GM20431 (cell line): Measurements from ENCODE around the gene TMEM259.

Experiments
- in situ Hi-C: fragments of 300-500 bp; cut with MseI, MboI; formaldehyde crosslinking; loops from one replicate; pipeline ENCODE4 v1.15.0; 2020; ENCODE audit warnings: low sequenced_read_pairs; ENCODE audit not compliant: unreplicated experiment

TMEM259 gene

GRCh38 chr19:990746-991145, 30.2 kb downstream of the TMEM259 start:
- in situ Hi-C loops = no loop called here

DNA sequence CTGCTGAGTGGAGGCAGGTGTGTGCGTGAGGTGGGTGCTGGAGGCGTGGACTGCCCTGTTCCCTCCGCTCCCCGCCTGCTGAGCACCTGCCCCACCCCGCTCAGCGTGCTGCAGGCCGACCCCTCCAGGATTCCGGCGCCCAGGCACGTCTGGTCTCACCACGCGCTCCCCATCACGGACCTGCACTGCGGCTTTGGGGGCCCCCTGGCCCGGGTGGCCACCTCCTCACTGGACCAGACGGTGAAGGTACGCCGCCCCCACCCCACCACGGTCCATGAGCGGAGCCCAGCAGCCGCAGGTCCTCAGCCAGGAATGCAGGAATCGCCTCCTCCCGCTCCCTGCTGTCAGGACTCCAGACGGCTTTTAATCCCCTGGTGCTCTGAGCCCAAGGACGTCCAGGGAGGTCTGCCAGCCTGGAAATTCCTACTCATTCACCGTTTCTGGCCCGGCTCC, 30.8 kb downstream of the TMEM259 start:
- in situ Hi-C loops = no loop called here

DNA sequence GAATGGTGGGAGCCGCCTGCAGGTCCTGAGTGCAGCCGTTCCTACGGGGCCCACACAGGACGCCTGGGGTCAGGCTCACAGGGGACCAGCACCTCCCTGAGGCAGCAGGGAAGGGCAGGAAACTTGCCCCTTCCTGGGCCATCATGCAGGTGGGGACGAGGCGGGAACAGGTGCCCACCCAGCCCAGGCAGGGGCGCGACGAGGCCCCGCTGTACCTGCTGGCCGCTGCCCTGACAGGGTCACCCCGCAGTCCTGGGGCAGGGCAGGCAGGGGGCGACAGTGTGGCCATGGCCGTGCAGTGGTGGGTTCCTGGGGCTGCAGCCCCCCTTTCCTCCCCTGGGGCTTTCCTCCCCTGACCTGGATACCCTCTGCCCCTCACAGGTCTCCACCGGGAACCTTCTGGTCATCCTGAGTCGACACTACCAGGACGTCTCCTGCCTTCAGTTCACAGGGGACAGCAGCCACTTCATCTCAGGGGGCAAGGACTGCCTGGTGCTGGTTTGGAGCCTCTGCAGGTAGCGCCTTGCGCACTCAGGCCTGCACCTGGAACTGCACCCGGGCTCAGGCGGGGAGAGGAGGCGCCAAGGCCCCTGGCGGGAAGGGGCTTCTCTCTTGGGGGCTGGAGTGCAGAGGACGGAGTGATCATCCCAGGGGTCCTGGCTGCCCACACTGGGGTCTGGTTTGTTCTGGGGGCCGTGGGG, 31.4 kb downstream of the TMEM259 start:
- in situ Hi-C loops = loop anchor here (5.0 kb wide), 1 partner anchor 67 kb away; no protein-coding TSS in a partner anchor

- in situ Hi-C loops = loop anchor here (5.0 kb wide), 1 partner anchor 66 kb away; no protein-coding TSS in a partner anchor
These were observed 32.4 kb downstream of the TMEM259 start for GRCh38 chr19:988510-988909.

DNA sequence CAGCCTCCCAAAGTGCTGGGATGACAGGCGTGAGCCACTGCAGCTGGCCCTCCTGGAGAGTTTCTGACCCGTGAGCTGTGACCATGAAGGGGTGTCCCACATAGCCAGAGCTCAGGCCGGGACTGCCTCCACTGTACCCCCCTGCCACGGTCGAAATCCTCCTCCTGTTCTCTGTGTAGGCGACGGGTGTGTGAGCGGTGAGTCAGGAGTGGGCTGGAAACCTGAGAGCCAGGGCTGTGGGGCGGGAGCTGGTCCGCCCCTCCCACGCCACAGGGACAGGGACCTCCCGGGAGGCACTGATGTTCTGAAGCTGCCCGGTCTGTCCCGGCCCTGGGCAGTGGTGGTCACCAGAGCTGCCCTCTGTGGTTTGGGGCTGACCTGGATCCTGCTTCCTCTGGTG, 32.8 kb downstream of the TMEM259 start:
- in situ Hi-C loops = loop anchor here (5.0 kb wide), 1 partner anchor 66 kb away; no protein-coding TSS in a partner anchor

DNA sequence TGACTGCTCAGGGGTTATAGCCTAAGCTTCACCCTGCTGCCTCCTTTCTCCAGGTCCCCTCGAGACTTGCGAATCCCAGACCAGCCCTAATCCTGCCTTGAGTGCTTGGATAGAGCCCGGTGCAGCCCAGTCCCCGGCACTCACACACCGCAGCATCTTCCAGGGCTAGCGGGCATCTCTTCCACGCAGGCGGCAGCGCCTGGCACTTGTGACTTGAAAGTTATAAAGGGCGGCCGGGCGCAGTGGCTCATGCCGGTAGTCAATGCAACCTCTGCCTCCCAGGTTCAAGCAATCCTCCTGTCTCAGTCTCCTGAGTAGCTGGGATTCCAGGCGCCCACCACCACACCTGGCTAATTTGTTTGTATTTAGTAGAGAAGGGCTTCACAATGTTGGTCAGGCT, 34.8 kb downstream of the TMEM259 start:
- in situ Hi-C loops = loop anchor here (5.0 kb wide), 1 partner anchor 64 kb away; no protein-coding TSS in a partner anchor

DNA sequence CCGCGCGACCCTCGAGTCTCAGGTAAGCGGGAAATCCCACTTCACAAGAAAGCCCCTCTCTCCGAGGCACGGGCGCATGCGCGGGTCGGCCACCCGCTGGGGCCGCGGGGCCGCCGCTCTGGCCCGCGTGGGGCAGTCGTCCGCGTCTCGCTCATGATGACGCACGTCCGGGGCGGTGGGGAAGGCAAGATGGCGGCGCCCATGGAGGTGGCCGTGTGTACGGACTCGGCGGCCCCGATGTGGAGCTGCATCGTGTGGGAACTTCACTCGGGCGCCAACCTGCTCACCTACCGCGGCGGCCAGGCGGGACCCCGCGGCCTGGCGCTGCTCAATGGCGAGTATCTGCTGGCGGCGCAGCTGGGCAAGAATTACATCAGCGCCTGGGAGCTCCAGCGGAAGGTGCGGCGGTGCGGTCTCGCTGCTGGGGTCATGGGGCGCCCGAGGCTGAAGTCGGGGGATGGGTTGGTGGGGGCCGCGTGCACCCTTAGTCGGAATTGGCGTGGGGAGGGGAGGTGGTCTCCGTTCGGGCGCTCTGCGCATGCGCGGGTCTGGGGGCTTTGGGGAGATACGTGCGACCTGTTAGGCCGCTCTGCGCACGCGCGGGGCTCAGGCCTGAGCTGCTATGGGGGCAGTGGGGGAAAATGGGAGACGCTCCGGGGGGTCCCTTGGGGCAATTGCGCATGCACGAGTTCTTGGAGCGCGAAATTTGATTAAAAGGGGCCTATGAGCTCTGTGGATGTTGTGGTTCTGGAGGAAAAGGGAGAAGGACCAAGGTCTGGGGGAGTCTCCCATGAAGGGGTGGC, 36.6 kb downstream of the TMEM259 start, which contains the start of gene WDR18:
Gene WDR18 (plus strand): TSS at position 181 of the 803 bp plus-strand sequence. CDS start 9 bp downstream, at position 190.
- in situ Hi-C loops = no loop called here

- in situ Hi-C loops = no loop called here
These were observed 38.3 kb downstream of the TMEM259 start for GRCh38 chr19:982567-983170.

DNA sequence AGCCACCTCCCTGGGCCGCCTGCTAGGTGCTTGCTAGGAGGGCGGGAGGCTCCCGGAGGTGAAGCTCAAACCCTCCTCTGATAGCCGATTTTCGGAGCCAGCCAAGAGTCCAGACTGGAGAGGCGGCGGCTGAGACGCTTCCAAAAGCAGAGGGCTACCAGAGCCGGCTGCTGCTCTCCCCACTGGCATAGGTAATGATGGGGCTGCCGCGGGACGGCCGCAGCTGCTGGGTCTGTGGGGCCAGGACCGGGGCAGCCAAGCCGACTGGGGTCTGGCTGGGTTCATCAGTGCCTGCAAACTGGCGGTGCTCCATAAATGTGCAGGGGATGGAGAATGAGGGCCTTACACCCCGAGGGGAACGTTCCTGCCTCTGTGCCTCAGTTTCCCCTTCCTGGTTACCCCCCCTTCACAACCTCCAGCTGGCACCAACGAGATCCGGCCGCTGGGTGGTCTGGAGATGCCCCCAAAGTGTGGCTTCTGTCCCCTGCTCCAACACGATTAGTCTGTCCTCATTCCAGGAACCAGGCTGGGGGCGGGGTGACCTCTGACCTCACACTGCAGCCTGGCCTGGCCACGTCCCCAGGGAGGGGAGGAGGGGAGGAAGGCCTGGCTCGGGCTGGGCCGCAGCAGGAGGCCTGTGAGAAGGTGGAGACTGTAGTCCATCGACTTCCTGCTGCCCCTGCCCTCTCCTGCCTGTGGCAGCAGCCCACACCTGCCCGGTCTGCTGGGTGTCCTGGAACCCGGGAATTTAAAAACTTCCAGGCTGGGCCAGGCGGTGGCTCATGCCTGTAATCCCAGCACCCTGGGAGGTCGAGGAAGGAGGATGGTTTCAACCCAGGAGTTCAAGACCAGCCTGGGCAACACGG, 40.6 kb downstream of the TMEM259 start:
- in situ Hi-C loops = no loop called here

- in situ Hi-C loops = no loop called here
These were observed 41.6 kb downstream of the TMEM259 start for GRCh38 chr19:979318-979741.

GRCh38 chr19:977058-977464, 43.9 kb downstream of the TMEM259 start:
- in situ Hi-C loops = no loop called here

DNA sequence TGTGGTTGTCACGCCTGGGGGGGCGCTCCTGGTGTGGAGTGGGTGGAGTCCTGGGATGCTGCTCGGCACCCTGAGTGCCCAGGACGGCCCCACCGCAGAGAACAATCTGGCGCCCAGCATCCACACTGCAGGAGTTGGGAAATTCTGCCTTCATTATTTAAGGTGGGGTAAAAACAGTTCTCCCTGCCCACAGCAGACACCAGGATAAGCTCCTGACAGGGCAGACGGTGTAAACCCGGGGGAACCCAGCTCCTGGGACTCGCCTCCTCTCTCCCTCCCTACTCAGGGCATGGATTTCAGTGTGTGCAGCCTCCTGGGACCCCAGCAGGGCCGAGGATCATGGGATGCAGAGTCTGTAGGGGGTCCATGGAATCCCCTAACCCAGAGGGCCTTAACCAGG, 44.4 kb downstream of the TMEM259 start:
- in situ Hi-C loops = no loop called here

- in situ Hi-C loops = no loop called here
These were observed 46.2 kb downstream of the TMEM259 start for GRCh38 chr19:974564-975257.

DNA sequence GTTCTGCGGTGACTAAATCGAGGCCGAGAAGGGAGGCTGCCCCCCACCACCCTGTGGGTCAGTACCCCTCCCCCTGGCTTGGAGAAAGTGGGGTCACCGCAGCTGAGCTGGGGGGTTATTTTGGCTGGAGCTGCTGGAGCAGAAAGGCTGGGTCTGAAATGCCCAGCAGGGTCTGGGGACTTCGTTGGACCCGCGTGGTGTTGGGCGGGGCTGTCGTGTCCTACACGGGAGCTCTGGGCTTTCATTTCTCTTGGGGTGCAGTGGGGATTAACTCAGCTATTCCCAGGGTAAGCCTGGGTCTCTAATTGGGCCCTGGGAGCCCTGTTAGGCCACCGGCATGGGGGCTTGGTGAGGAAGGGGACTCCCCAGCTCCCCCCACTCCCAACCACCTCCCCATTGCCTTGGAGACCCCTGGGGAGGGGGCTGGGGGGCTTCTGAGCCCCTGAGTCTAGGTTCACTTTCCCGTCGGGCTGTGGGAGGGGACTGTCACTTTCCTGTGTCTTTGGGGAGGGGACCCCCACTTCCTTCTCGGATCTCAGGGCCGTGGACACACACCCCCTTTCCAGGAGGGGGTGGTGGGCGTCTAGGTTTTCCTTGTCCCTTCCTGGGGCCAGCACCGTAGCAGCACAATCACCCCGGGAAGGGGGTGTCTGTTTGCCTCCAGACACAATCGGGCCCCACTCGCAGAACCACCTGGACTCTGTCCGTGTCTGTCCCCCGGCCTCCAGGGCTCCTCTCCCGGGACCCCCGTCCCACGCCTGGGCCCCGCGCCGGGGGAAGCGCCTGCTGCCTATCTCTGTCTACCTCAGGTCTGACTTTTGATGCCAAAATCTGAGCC, 47.0 kb downstream of the TMEM259 start:
- in situ Hi-C loops = no loop called here

- in situ Hi-C loops = no loop called here
These were observed 48.6 kb downstream of the TMEM259 start for GRCh38 chr19:972281-972680.

- in situ Hi-C loops = no loop called here
These were observed 49.1 kb downstream of the TMEM259 start for GRCh38 chr19:971795-972194.

DNA sequence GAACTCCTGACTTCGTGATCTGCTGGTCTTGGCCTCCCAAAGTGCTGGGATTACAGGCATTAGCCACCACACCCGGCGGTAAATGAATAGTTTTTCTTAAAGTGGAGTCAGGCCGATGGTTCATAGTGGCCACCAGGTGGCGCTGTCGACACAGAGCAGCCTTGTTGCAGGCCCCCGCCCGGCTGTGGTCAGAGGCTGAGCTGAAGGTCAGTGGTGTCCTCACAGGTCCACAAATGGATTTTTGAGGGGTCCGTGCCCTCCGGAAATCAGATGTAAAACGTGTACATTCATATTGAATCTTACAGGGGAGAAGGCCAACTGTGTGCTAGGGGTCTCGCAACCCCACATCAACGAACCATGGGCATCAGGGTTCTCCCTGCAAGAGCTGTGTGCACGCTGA, 50.2 kb downstream of the TMEM259 start:
- in situ Hi-C loops = no loop called here

- in situ Hi-C loops = no loop called here
These were observed 54.3 kb downstream of the TMEM259 start for GRCh38 chr19:966485-967088.
